Esophagus muscularis mucosa (tissue), 4 donors: ENCODE measurements around the gene HHLA2.
"Not testable (repeated sequence)": the region's sequence is repeated elsewhere in the genome, so short reads cannot be mapped to it uniquely, and the experiment has no call there.

Source experiments
- CTCF ChIP-seq, 3 experiments: fragments of 200-600 bp in 2 of 3; fragments of 450-650 bp in 1 of 3; sonication (generic) in 2 of 3; IDR thresholded peaks; one replicate each; pipeline ENCODE4 v1.5.1; 2017 to 2019; ENCODE audit warnings: antibody characterized with exemption in 3 of 3, mild to moderate bottlenecking in 2 of 3, moderate library complexity in 1 of 3
- EP300 ChIP-seq: sonication (generic); formaldehyde crosslinking; IDR thresholded peaks from one replicate; pipeline ENCODE4 v1.6.1; 2017; ENCODE audit warnings: antibody characterized with exemption
- POLR2A ChIP-seq: fragments of 450-650 bp; IDR thresholded peaks from one replicate; pipeline ENCODE4 v1.6.1; 2017; ENCODE audit warnings: antibody characterized with exemption, moderate library complexity, mild to moderate bottlenecking, low read depth
- POLR2AphosphoS5 ChIP-seq, 2 donors: sonication (generic); formaldehyde crosslinking; IDR thresholded peaks; one replicate each; pipeline ENCODE4 v1.6.1; 2017; ENCODE audit warnings: antibody characterized with exemption in 2 of 2

GRCh38 chr3:108288193-108288592 is 8.2 kb upstream of the HHLA2 start:
- TF ChIP-seq CTCF (IDR thresholded peaks at IDR 0.05); POLR2A; EP300; POLR2AphosphoS5 (IDR thresholded peaks at IDR 0.05): not testable (repeated sequence)
